Measurements from ENCODE around the gene YOD1.

The YOD1 gene

DNA sequence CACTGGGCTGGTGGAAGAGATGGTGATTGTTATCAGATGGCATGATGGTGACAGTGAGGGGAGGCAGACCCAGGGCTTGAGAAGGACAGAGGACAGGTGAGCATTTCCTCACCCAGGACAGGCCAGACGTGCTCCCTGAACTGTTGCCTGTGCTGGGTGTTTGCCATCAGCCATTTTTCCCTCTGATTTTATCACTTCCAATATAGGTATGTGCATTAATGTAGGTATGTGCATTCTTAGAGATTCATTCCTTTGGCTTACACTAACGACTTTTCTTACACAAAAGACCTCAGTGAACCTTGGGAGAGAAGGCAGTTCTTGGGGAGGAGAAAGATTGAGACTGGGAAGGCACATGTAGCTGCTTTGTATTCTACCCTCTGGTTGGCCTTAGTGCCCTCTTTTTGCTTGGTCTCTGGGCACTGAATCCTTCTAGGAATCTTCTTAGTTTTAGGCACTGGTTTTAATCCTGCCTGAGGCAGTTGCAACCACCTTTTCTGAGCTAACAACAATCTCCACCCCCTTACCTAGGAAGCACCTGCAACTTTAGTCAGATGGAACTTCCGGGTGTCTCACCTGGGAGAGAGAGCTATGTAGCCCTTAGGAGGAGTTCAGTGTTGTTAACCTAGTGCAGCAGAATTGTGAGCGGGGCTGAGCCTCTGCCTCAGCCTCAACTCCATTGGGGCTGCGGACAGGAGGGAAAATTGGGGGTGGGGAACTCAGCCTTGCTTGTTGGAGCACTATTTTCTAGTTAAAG lies 49.3 kb downstream of the YOD1 start:
- H3K27ac Mint-ChIP-seq: no peak overlapping the region
- ATAC-seq: no peak
- no peak overlapping the region for H3K4me3 Mint-ChIP-seq
- H3K4me1 Mint-ChIP-seq: peaks cover 8% of the 10 kb centered on the region
- H3K9me3 Mint-ChIP-seq: no peaks in the 10 kb centered on the region
- H3K27me3 Mint-ChIP-seq: peaks cover 8% of the 10 kb centered on the region
- no peaks in the 10 kb centered on the region for H3K36me3 Mint-ChIP-seq

DNA sequence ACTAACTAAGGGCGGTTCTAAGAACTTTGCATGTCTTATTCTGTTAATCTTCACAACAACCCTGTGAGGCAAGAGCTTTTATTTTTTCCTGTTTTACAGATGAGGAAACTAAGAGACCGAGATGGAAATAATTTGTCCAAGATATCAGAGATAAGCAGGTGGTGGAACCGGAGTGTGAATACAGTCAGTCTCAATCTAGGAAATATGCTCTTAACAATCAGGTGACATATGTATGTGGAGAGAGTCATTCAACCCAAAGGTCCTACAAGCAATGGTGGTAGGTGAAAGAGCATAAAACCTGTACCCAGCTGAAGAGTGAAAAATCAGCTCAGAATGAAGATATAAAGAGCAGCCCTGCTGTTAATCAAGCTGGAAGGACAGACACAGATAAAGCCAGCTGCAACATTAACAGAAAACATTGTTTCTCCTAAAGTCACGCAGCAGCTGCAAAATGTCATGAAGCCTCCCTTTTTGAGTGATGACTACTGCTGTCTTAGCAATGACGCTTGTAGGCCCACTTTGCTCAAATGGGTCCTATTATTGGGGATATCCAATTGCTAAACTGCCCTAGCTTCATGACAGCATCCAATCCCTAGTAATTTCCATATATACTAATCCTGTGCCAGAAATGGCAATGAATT lies 50.2 kb downstream of the YOD1 start:
- no peaks in the 10 kb centered on the region for H3K27me3 Mint-ChIP-seq
- H3K9me3 Mint-ChIP-seq: no peaks in the 10 kb centered on the region
- no peak overlapping the region for H3K27ac Mint-ChIP-seq
- no peaks in the 10 kb centered on the region for H3K36me3 Mint-ChIP-seq
- ATAC-seq: no peak
- no peak overlapping the region for H3K4me3 Mint-ChIP-seq
- peaks cover 8% of the 10 kb centered on the region for H3K4me1 Mint-ChIP-seq

DNA sequence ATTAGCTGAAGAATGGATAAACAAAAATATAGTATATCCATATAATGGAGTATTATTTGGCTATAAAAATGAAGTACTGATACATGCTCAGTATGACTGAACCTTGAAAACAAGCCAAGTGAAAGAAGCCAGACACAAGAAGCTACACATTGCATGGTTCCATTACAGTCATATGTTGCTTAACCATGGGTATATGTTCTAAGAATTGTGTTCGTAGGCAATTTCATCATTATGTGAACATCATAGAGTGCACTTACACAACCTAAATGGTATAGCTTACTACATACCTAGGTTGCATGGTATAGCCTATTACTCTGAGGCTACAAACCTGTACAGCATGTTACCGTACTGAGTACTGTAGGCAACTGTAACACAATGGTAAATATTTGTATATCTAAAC lies 52.2 kb downstream of the YOD1 start:
- H3K27ac Mint-ChIP-seq: no peak overlapping the region
- ATAC-seq: no peak
- H3K36me3 Mint-ChIP-seq: no peaks in the 10 kb centered on the region
- H3K9me3 Mint-ChIP-seq: no peaks in the 10 kb centered on the region
- H3K4me3 Mint-ChIP-seq: no peak overlapping the region
- no peaks in the 10 kb centered on the region for H3K4me1 Mint-ChIP-seq
- H3K27me3 Mint-ChIP-seq: peaks cover 11% of the 10 kb centered on the region
